GM21576 (cell line): ENCODE data around the gene DMBX1.

Source experiments
- ATAC-seq: cut with Tn5 transposase; IDR thresholded peaks from one replicate; pipeline ENCODE4 v1.9.1; 2021; ENCODE audit warnings: mild to moderate bottlenecking, moderate library complexity; ENCODE audit not compliant: unreplicated experiment

The DMBX1 gene

GRCh38 chr1:46489638-46490405, at the start of gene DMBX1:
TSS of gene DMBX1 (plus strand) at chr1:46489836. CDS start at chr1:46507011, 17,175 bp downstream.
- ATAC-seq: no peak

- ATAC-seq: no peak
These were observed 49.2 kb upstream of the DMBX1 start for GRCh38 chr1:46440478-46440877.

DNA sequence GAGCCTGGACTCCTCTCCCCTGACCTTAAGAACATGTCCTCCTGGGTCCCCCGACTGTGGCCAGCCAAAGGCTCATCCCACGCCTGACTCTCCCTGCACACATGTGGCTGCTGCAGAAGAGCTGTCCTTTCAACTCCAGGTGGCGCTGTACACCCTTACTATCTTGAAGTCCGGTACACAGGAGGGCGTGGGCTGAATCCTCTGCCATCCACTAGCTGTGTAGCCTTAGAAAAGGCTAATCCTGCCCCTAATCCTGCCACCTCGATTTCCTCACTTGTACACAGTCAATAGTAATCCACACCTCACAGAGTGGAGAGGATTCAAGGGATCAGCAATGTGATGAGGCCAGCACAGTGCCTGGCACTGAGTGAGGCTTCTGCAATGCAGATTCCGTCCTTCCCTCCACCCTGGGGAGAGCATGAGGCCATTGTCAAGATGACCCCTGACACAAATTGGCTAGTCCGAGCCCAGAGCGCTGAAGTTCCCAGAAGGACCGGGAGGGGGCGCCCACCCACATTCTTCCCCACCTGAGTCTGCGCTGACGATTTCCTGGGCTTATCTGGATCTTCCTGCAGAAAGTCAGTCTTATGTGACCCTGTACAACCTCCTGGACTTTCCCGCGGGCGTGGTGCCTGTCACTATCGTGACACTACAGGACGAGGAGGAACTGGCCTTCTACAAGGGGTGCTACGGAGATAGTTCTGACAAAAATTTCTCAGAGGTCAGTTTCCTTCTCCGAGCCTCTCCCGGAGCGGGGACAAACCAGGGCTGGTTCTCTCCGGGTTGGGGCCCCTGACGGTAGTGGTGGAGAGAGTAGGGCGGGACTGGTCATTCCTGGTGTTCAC, 47.1 kb upstream of the DMBX1 start:
- ATAC-seq: peak; percentile 70

DNA sequence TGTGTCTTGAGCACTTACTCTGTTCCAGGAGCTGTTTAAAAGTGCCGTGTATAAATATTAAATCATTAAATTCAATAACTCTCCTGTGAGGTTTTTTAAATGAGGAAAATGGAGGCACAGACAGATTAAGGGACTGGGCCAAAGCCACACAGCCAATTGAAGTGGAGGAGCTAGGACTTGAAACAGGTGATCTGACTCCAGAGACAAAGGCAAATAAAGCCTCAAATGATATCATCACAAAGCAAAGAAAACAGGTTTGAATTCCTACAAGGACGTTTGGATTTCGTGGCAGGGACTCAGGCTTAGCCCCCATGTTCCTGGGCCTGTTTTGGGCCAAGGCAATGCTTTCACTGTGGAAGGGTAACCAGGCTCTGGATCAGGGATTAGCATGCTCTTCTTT, 45.2 kb upstream of the DMBX1 start:
- no peak for ATAC-seq

DNA sequence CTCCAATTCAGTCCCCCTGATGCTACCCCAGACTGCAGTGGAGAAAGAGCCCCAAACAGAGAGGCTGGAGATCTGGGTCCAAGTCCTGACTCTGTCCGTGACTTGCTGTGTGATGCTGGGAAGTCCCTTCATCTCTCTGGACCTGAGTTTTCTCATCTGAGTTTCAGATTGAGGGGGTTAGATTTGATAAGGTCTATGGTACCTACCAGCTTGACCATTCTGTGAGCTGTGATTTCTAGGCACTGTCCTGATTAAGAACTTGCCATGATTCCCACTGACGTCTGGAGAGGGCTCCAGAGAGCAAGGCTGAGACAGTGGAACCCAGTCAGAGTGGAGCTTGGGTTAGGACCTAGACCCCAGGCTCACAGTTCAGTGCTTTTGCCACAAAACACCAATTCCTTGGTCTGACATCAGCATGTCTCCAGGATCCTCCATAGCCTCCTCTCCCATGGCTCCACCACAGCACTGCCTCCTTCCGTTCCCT, 43.8 kb upstream of the DMBX1 start:
- ATAC-seq: no peak

DNA sequence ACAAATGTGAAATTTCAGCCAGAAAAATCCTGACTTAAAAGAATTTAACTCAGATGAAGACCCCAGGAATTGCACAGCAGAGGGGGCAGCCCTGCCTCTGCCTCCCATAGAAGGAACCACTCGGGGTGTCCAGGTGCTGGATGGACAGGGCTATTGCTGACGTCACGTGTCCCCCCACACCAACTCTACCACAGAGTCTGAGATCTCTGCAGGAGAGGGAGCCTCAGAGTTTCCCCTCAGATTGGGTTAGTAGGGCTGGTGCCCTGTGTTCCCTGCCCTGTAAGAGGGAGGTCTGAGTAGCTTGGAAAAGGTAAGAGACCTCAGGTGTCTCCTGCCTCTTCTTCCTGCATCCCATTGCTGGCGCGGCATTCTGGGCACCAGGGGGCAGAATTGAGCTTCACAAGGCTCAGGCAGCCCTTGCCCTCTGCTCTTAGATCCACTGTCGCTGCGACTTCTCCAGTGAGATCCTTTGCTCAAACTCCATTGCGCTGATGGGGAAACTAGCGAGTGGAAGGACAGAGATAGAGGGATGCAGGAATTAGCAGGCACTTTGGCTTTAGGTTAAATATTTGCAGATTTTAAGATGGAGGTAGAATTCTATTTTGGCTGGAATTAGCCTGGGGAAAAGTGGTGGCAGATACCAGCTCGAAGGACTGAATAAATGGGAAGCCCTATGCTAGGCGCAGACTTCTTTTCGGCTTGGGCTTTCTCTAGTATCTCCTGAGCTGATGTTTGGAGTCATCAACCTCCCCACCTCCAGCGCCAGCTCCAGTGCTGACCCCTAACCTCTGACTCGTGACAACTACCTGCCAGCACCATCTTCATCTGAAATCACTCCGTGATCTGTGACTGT, 42.8 kb upstream of the DMBX1 start:
- ATAC-seq: no peak

- ATAC-seq: no peak
These were observed 42.0 kb upstream of the DMBX1 start for GRCh38 chr1:46447499-46448108.

DNA sequence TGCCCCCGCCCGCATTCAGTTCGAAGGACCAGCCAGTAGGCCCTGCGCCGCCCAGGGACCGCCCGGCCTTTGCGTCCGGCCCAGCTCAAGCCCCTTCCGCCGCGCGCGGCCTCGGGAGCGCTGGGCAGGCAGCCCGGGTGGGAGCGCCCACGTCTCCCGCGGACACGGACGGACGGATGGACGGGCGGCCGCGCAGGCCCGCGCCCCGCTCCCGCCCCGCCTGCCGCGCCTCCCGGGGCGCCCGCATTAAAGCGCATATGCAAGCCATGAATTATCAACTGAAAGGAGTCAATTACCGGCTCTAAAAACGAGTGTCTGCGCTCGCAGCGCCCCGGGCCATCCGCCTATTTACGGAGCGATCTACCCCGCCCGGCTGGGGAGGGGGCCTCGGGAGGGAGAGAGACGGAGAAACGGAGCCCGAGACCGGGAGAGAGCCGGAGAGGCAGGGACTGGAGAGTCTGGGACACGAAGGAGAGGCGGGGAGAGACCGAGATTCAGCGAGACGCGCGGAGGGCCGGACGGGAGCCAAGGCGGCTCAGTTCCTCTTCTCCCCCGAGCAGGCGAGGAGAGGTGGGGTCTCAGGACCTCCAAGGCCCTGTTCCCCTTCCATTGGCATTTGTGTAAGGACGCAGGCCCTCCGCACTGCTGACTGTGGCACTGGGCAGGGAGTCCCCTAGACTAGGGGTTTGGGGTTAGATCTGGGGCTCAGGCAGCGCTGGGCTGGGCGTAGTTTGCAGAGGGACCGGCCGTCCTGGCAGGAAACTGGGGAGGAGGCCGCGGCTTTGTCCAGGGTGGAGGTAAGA, 41.3 kb upstream of the DMBX1 start:
- no peak for ATAC-seq

- ATAC-seq: no peak
These were observed 40.1 kb upstream of the DMBX1 start for GRCh38 chr1:46449223-46450159.

DNA sequence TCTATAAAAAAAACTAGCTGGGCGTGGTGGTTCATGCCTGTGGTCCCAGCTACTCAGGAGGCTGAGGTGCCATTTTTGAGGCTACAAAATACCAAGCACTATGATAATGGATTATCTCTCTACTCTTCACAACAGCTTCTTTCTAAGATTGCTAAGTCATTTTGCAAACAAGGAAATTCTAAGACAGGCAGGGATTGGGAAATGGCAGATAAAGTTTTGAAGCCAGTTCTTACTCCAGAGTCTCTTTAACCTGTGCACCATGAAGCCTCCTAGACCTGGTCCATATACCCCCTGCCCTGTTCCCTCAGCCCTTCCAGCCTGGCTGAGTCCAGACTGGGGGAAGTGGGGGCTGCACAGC, 39.5 kb upstream of the DMBX1 start:
- no peak for ATAC-seq

DNA sequence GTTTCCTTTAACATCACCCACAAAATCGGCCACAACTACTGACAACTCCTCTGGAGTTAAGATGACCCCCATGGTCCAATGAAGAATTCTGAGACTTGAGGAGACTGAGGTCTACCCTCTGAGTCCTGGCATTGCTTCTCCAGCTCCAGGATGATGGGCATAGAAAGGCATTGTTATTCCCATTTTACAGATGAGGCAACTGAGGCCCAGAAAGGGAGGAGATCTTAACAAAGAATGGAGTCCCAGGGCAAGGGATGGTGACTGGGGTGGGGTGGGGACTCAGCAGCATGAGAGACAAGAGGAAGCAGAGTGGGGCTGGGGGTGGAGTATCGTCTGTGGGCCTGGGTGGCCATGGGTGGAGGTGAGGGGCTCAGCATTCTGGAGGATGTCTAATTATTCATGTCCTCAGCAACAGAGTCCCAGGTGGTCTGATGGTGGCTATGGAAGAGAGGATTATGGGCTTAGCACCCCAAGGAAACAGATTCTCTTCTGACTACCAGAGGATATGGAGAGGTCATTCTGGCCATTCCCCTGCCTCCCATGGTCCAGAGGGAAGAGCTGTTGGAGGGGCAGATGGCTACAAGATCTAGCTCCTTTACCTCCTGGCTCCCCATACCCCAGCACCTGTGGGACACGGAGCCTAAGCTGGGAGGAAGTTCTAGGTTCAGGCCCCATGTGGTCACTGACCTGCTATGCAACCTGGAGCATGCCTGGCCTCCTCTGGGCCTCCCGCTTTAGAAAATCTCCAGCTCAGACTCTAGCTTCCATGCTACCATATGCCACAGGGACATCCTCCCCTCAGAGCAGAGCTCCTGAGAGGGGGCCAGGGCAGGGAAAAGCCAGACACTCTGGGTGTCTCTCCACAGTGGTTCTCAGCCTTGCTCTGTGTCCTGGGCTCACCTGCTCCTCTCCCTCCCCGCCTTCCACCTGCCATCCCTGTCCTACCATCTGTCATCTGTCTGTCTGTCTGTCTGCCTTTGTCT, 37.4 kb upstream of the DMBX1 start:
- ATAC-seq: no peak

DNA sequence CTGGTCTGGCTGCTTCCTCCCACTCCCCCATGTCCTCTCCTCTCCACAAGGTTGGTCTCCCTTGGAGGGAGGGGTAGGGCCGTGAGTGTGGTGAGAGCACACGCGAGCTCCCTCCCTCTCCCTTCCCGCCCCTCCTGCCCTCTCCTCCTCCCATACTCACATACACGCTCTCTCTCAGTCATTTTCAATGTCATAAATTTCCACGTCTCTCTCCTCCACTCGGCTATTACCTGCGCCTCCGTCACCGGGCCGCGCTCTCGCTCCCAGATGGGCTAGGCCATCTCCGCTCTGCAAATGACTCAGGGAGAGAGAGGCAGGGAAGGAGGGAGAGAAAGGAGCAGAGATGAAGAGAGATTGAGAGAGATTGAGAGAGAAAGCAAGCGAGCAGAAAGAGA, 36.7 kb upstream of the DMBX1 start:
- no peak for ATAC-seq

- ATAC-seq: no peak
These were observed 36.2 kb upstream of the DMBX1 start for GRCh38 chr1:46453449-46453848.

- no peak for ATAC-seq
These were observed 33.7 kb upstream of the DMBX1 start for GRCh38 chr1:46455951-46456350.

- ATAC-seq: no peak
These were observed 33.1 kb upstream of the DMBX1 start for GRCh38 chr1:46456411-46456963.

GRCh38 chr1:46457178-46457577, 32.5 kb upstream of the DMBX1 start:
- no peak for ATAC-seq

DNA sequence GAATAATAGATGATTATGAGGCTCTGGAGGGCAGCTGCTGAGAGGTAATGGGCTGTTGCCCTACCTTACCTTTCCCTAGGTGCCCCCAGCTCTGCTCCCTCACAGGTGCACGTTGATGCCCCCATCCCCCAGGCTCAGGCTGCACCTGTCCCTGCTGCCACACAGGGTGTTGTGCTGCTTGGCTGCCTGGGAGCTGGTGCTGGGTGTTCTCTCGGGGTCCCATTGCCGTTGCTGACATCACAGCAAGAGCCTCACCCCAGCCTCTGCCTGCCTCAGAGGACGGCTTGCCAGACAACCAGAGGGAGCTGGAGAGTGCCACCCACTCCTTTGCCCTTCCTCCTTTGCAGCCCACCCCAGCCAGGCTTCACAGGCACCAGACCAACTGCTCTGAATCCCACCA, 31.4 kb upstream of the DMBX1 start:
- ATAC-seq: no peak
